Uterus (tissue), 4 donors: ENCODE results near the gene PDE4D. TPM values are rescaled to one million over a fixed set of nuclear protein-coding genes. Genes with fewer than 3 reads are reported as not detected.

Experiments
- DNase-seq, 2 donors: peaks; one replicate each; pipeline ENCODE4 v3.0.0-alpha.2; 2019 to 2020
- H3K27ac ChIP-seq, 2 donors: fragments of 200-600 bp; sonication (generic); 1 replicate in 1 of 2; 2 replicates in 1 of 2; pipeline ENCODE4 v1.5.1; 2016 to 2018
- H3K27me3 ChIP-seq, 2 donors: fragments of 200-600 bp; sonication (generic); one replicate each; pipeline ENCODE4 v1.5.1; 2018 to 2019; ENCODE audit warnings: control low read depth in 1 of 2
- H3K36me3 ChIP-seq, 2 donors: fragments of 200-600 bp; sonication (generic); one replicate each; pipeline ENCODE4 v1.5.1; 2019; ENCODE audit warnings: control low read depth in 1 of 2
- H3K4me1 ChIP-seq, 2 donors: fragments of 200-600 bp; sonication (generic); one replicate each; pipeline ENCODE4 v1.5.1; 2018 to 2019; ENCODE audit warnings: control low read depth in 1 of 2
- H3K4me3 ChIP-seq, 2 donors: fragments of 200-600 bp; sonication (generic); 1 replicate in 1 of 2; 2 replicates in 1 of 2; pipeline ENCODE4 v1.5.1; 2018 to 2019; ENCODE audit warnings: mild to moderate bottlenecking in 1 of 2
- H3K9me3 ChIP-seq, 2 donors: fragments of 200-600 bp; sonication (generic); one replicate each; pipeline ENCODE4 v1.5.1; 2019; ENCODE audit warnings: control low read depth in 1 of 2
- CTCF ChIP-seq, 4 experiments: fragments of 200-600 bp in 2 of 4; fragments of 450-650 bp in 2 of 4; sonication (generic) in 2 of 4; IDR thresholded peaks; one replicate each; pipeline ENCODE4 v1.5.1; 2016 to 2019; ENCODE audit warnings: antibody characterized with exemption in 4 of 4, mild to moderate bottlenecking in 2 of 4, moderate library complexity in 1 of 4
- POLR2A ChIP-seq, 2 donors: fragments of 450-650 bp; IDR thresholded peaks; one replicate each; pipeline ENCODE4 v1.6.1; 2016; ENCODE audit warnings: antibody characterized with exemption in 2 of 2, mild to moderate bottlenecking in 1 of 2, moderate library complexity in 1 of 2
- intact Hi-C: fragments of 100-400 bp; cut with DNase I; formaldehyde crosslinking; loops from one replicate; pipeline ENCODE4 v1.15.1; 2023; ENCODE audit warnings: low total_unique reads
- total RNA-seq, 4 donors: library from RNA; depleted of rRNA in 3 of 4; stranded (reverse); fragments of >200 nt in 3 of 4; gene quantifications; one replicate each; pipeline versions ENCODE4 v1.1.0 to v1.2.4, GENCODE V29; 2014 to 2023
- donor health status: DM: yes; HTN: yes; CAD: no.

PDE4D gene
- total RNA-seq, 4 donors from 2014 or later = 27.1 to 77.0 (median 45.8) TPM

GRCh38 chr5:59037941-59038797 is 855.4 kb downstream of the PDE4D start:
- DNase-seq = no peak
- Histone ChIP-seq H3K4me1 (no peaks in the 10 kb centered on the region), H3K27me3 (no peaks in the 10 kb centered on the region), H3K36me3 (no peaks in the 10 kb centered on the region), H3K27ac (peak overlapping the region; percentile 49 to 53), H3K4me3 (peak overlapping the region; percentile 51 to 58), H3K9me3 (no peaks in the 10 kb centered on the region)
- TF ChIP-seq CTCF (IDR thresholded peaks at IDR 0.05) (no peak), POLR2A (IDR thresholded peaks at IDR 0.05) (no peak)
- intact Hi-C loops = no loop called here

- intact Hi-C loops = no loop called here
- H3K27ac ChIP-seq = no peak overlapping the region
- TF ChIP-seq POLR2A (IDR thresholded peaks at IDR 0.05) = no peak
- no peak for TF ChIP-seq CTCF (IDR thresholded peaks at IDR 0.05)
- no peaks in the 10 kb centered on the region for H3K27me3 ChIP-seq
- no peaks in the 10 kb centered on the region for H3K36me3 ChIP-seq
- DNase-seq = no peak
- H3K9me3 ChIP-seq = no peaks in the 10 kb centered on the region
- no peaks in the 10 kb centered on the region for H3K4me1 ChIP-seq
- H3K4me3 ChIP-seq = no peak overlapping the region
Measured at GRCh38 chr5:59037453-59037852, 856.1 kb downstream of the PDE4D start.

- H3K27ac ChIP-seq = no peak overlapping the region
- H3K4me1 ChIP-seq = no peaks in the 10 kb centered on the region
Measured at GRCh38 chr5:59037041-59037440, 856.5 kb downstream of the PDE4D start.

GRCh38 chr5:59036274-59036961 is 857.1 kb downstream of the PDE4D start:
- TF ChIP-seq POLR2A (IDR thresholded peaks at IDR 0.05) (no peak), CTCF (IDR thresholded peaks at IDR 0.05) (no peak)
- Histone ChIP-seq H3K36me3 (no peaks in the 10 kb centered on the region), H3K4me1 (no peaks in the 10 kb centered on the region), H3K9me3 (no peaks in the 10 kb centered on the region), H3K27ac (peak overlapping the region in 1 of 2 donors; percentile 0), H3K27me3 (no peaks in the 10 kb centered on the region), H3K4me3 (no peak overlapping the region)
- peak; percentile 32 to 33 for DNase-seq
- intact Hi-C loops = no loop called here

More at GRCh38 chr5:59037041-59037440, 856.5 kb downstream of the PDE4D start:
- H3K9me3 ChIP-seq = no peaks in the 10 kb centered on the region
- H3K4me3 ChIP-seq = no peak overlapping the region
- H3K27me3 ChIP-seq = no peaks in the 10 kb centered on the region
- no peaks in the 10 kb centered on the region for H3K36me3 ChIP-seq
- intact Hi-C loops = no loop called here
- TF ChIP-seq POLR2A (IDR thresholded peaks at IDR 0.05) = no peak
- no peak for TF ChIP-seq CTCF (IDR thresholded peaks at IDR 0.05)
- DNase-seq = no peak

- Histone ChIP-seq H3K4me3 (no peak overlapping the region), H3K36me3 (no peaks in the 10 kb centered on the region), H3K27me3 (no peaks in the 10 kb centered on the region), H3K9me3 (no peaks in the 10 kb centered on the region), H3K4me1 (no peaks in the 10 kb centered on the region), H3K27ac (no peak overlapping the region)
- DNase-seq = no peak
- intact Hi-C loops = no loop called here
- TF ChIP-seq CTCF (IDR thresholded peaks at IDR 0.05) = no peak
Measured at GRCh38 chr5:59035681-59036080, 857.8 kb downstream of the PDE4D start.
